GM18909 (cell line): ENCODE measurements around the gene CEP170B.
"Not testable (repeated sequence)": the region's sequence is repeated elsewhere in the genome, so short reads cannot be mapped to it uniquely, and the experiment has no call there.

Experiments
- ATAC-seq: cut with Tn5 transposase; IDR thresholded peaks from one replicate; pipeline ENCODE4 v1.9.1; 2021; ENCODE audit warnings: mild to moderate bottlenecking; ENCODE audit not compliant: unreplicated experiment, poor library complexity

The CEP170B gene

GRCh38 chr14:104843442-104844305 lies 21.4 kb upstream of the CEP170B start:
- ATAC-seq: no peak

- no peak for ATAC-seq
Measured at GRCh38 chr14:104844306-104845032, 20.6 kb upstream of the CEP170B start.

GRCh38 chr14:104845033-104845666 lies 19.9 kb upstream of the CEP170B start:
- no peak for ATAC-seq

GRCh38 chr14:104845834-104846441 lies 19.1 kb upstream of the CEP170B start:
- ATAC-seq: no peak

GRCh38 chr14:104852280-104852663 lies 12.8 kb upstream of the CEP170B start:
- no peak for ATAC-seq

GRCh38 chr14:104855532-104856090 lies 9.5 kb upstream of the CEP170B start:
- no peak for ATAC-seq

GRCh38 chr14:104856157-104856868 lies 8.8 kb upstream of the CEP170B start:
- ATAC-seq: no peak

GRCh38 chr14:104856869-104857860 lies 7.9 kb upstream of the CEP170B start:
- ATAC-seq: no peak

- not testable (repeated sequence) for ATAC-seq
Measured at GRCh38 chr14:104857931-104858330, 7.1 kb upstream of the CEP170B start.

GRCh38 chr14:104858811-104859426 lies 6.1 kb upstream of the CEP170B start:
- ATAC-seq: no peak

- ATAC-seq: no peak
Measured at GRCh38 chr14:104859900-104860299, 5.2 kb upstream of the CEP170B start.

- ATAC-seq: no peak
Measured at GRCh38 chr14:104860414-104860813, 4.7 kb upstream of the CEP170B start.

GRCh38 chr14:104863131-104863862 lies 1.8 kb upstream of the CEP170B start:
- no peak for ATAC-seq

GRCh38 chr14:104863923-104864266 lies 1.2 kb upstream of the CEP170B start:
- no peak for ATAC-seq

GRCh38 chr14:104864267-104865080 lies 594 bp upstream of the CEP170B start:
- ATAC-seq: no peak

- no peak for ATAC-seq
Measured at GRCh38 chr14:104865631-104866441, 768 bp downstream of the CEP170B start.
